ENCODE results near the gene ITPR2. TPM values are rescaled to one million over a fixed set of nuclear protein-coding genes. Genes with fewer than 3 reads are reported as not detected.

Gene ITPR2
- total RNA-seq, 1 donor from 2014 or later = 14.6 TPM

DNA sequence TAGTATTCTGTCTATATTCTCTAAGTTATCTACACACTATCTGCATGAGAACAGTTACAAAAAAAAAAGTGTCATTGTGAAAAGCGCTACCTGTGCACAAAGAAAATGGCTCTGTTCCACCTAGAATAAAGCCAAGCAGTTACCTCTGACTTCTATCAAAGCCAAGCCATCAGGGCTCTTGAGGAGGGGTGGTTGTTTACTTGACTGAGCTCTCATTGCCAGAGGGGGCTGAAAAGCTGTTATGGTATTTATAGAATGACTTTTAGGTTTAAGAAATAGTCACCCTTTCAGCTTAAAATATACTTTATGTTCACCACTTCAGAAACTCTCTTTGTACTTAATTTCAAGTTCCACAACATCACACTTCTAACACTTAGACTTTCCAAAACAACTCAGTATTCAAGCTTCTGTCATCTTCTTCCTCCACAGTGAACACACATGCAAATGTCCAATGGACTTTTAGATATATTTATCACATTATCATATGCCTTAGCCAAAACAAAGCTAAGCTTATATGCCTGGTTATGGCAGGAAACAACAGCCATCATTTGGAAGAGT, 7.5 kb downstream of the ITPR2 start:
- Histone ChIP-seq H3K4me1 (ENCODE audit: control insufficient read depth in 3 of 3, insufficient read depth in 3 of 3, low read length in 3 of 3) (peaks cover 0 to 3% (median 2%) of the 10 kb centered on the region in 3 donors), H3K27ac (ENCODE audit: low read depth, low read length) (no peak overlapping the region), H3K4me3 (ENCODE audit: low read length in 3 of 3) (no peak overlapping the region), H3K9me3 (ENCODE audit: control insufficient read depth in 3 of 3, low read length in 3 of 3) (no peaks in the 10 kb centered on the region), H3K27me3 (ENCODE audit: control insufficient read depth in 3 of 3, insufficient read depth in 3 of 3, low read length in 3 of 3) (no peaks in the 10 kb centered on the region), H3K36me3 (ENCODE audit: control insufficient read depth in 3 of 3, insufficient read depth in 3 of 3, low read length in 3 of 3) (no peaks in the 10 kb centered on the region), H3K9ac (ENCODE audit: low read depth in 1 of 3, low read length in 3 of 3) (no peak overlapping the region)

DNA sequence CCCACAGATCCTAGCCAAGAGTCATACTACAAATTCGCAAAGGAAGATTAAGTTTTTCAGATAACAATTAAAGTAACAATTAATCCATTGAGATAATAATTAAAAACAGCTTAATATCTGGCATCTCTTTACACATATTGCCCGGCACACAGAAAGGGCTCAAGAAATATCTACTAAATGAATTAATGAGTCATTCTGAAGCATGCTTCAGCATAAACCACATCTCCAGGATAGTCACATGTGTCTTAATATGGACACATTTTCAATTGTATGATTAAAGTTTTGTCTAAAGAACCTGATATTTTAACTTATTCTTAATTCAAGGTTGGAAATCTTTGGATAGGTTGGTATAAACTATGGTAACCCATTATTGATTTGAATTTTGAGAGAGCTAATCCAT, 9.6 kb downstream of the ITPR2 start:
- Histone ChIP-seq H3K9ac (ENCODE audit: low read depth in 1 of 3, low read length in 3 of 3) (no peak overlapping the region), H3K4me3 (ENCODE audit: low read length in 3 of 3) (no peak overlapping the region), H3K27me3 (ENCODE audit: control insufficient read depth in 3 of 3, insufficient read depth in 3 of 3, low read length in 3 of 3) (no peaks in the 10 kb centered on the region), H3K9me3 (ENCODE audit: control insufficient read depth in 3 of 3, low read length in 3 of 3) (no peaks in the 10 kb centered on the region), H3K27ac (ENCODE audit: low read depth, low read length) (no peak overlapping the region), H3K4me1 (ENCODE audit: control insufficient read depth in 3 of 3, insufficient read depth in 3 of 3, low read length in 3 of 3) (peaks cover 0 to 3% (median 0%) of the 10 kb centered on the region in 3 donors), H3K36me3 (ENCODE audit: control insufficient read depth in 3 of 3, insufficient read depth in 3 of 3, low read length in 3 of 3) (no peaks in the 10 kb centered on the region)

DNA sequence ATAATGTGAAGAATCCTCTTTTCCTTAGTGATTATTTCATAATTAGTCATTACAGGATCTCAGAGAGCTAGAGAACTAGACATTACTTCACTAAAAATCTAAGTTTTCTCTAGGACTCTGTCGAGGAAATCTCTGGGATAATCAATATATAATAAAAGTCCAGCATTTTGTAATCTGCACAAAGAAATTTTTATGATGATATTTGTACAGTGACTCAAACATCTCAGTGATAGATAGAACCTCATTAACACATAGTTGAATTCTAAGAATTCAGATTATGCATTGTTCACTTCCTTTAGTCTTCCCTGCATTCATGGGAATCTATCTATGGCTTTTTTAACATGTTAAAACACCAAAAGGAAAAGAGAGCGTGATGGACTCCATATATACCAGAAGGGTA, 11.0 kb downstream of the ITPR2 start:
- Histone ChIP-seq H3K4me3 (ENCODE audit: low read length in 3 of 3) (no peak overlapping the region), H3K9me3 (ENCODE audit: control insufficient read depth in 3 of 3, low read length in 3 of 3) (no peaks in the 10 kb centered on the region), H3K27me3 (ENCODE audit: control insufficient read depth in 3 of 3, insufficient read depth in 3 of 3, low read length in 3 of 3) (no peaks in the 10 kb centered on the region), H3K27ac (ENCODE audit: low read depth, low read length) (no peak overlapping the region), H3K36me3 (ENCODE audit: control insufficient read depth in 3 of 3, insufficient read depth in 3 of 3, low read length in 3 of 3) (no peaks in the 10 kb centered on the region), H3K4me1 (ENCODE audit: control insufficient read depth in 3 of 3, insufficient read depth in 3 of 3, low read length in 3 of 3) (peaks cover 0 to 3% (median 0%) of the 10 kb centered on the region in 3 donors), H3K9ac (ENCODE audit: low read depth in 1 of 3, low read length in 3 of 3) (no peak overlapping the region)

DNA sequence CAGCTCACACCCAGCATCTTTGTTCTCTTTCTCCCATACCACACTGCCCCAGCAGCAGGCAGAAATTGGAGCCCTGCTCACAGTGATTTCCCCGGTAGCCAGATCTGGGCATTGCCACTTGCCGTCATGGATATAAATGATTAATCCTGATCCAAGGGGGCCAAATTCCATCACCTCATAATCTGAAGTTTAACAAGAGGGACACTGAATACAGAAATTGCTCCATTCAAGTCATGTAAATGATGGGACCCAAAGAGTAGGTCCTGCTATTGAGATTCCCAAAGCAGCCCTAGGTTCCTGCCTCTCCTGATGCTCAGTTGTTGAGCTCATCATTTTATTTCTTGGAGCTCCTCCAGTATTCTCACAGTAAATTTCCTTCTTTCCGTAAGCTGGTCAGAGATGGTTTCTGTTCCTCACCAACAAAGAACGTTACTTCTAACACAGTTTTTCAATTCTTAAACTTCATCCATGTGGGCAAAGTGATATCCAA, 11.7 kb downstream of the ITPR2 start:
- no peak overlapping the region for H3K27ac ChIP-seq (ENCODE audit: low read depth, low read length)
- no peaks in the 10 kb centered on the region for H3K9me3 ChIP-seq (ENCODE audit: control insufficient read depth in 3 of 3, low read length in 3 of 3)
- H3K9ac ChIP-seq (ENCODE audit: low read depth in 1 of 3, low read length in 3 of 3) = no peak overlapping the region
- H3K36me3 ChIP-seq (ENCODE audit: control insufficient read depth in 3 of 3, insufficient read depth in 3 of 3, low read length in 3 of 3) = no peaks in the 10 kb centered on the region
- H3K4me1 ChIP-seq (ENCODE audit: control insufficient read depth in 3 of 3, insufficient read depth in 3 of 3, low read length in 3 of 3) = peaks cover 0 to 3% (median 0%) of the 10 kb centered on the region in 3 donors
- no peaks in the 10 kb centered on the region for H3K27me3 ChIP-seq (ENCODE audit: control insufficient read depth in 3 of 3, insufficient read depth in 3 of 3, low read length in 3 of 3)
- H3K4me3 ChIP-seq (ENCODE audit: low read length in 3 of 3) = no peak overlapping the region

DNA sequence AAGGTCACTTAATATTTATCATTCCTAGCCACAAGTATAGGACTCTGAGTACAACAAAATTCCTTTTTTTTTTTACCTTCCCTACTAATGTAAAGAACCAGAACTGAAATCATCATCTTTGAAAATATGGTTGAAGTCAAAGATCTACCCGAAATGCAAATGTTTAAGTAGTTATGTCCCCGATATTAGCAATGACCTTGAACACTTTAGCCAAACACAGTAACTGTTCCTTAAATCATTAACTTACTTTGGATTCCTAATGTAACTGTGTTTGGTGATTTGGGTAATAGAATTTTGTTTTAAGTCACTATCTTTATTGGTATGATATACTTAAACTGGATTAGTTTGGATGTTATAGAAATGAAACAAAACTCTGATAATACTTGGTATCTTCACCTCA, 14.4 kb downstream of the ITPR2 start:
- H3K27ac ChIP-seq (ENCODE audit: low read depth, low read length) = no peak overlapping the region
- peaks cover 0 to 3% (median 0%) of the 10 kb centered on the region in 3 donors for H3K4me1 ChIP-seq (ENCODE audit: control insufficient read depth in 3 of 3, insufficient read depth in 3 of 3, low read length in 3 of 3)
- no peaks in the 10 kb centered on the region for H3K9me3 ChIP-seq (ENCODE audit: control insufficient read depth in 3 of 3, low read length in 3 of 3)

DNA sequence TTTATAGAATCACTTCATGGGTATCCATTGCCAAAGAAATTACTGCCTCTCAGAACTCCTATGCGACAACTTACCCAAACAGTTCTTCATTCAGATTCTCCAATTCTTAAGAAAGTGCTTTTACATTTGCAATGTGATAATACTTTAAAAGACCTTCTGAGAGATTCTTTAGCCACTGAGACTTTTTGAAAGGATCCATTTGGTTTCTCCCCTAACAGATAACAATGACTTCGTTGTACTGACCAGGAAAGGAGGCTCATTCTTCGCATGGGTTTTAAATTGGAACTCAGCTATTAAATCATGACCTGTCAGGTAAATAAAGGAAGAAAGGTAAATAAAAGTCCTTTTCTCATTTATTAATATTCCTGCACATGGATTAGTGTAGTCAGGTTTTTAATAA, 14.8 kb downstream of the ITPR2 start:
- H3K27me3 ChIP-seq (ENCODE audit: control insufficient read depth in 3 of 3, insufficient read depth in 3 of 3, low read length in 3 of 3) = no peaks in the 10 kb centered on the region

More for the DNA sequence above, 14.4 kb downstream of the ITPR2 start:
- H3K36me3 ChIP-seq (ENCODE audit: control insufficient read depth in 3 of 3, insufficient read depth in 3 of 3, low read length in 3 of 3) = no peaks in the 10 kb centered on the region
- no peaks in the 10 kb centered on the region for H3K27me3 ChIP-seq (ENCODE audit: control insufficient read depth in 3 of 3, insufficient read depth in 3 of 3, low read length in 3 of 3)
- H3K9ac ChIP-seq (ENCODE audit: low read depth in 1 of 3, low read length in 3 of 3) = no peak overlapping the region
- H3K4me3 ChIP-seq (ENCODE audit: low read length in 3 of 3) = no peak overlapping the region

DNA sequence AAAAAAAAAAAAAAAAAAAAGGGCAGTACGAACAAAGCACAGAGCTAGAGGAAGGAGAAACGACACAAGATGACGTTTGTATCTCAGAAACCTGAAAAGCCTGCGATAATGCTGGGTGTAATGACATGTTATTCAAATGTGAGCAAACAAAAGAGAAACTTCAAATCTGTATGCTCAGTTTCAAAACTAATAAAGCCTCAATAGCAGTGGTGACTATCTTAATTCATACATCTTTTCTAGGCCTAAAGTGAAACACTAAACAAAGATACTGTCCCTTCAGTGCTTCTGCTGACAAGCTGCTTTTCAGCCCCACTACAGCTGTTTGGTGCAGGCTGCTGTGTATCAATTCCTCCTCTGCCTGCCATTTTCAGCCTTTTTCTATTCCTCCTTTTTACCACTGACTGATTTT, 15.8 kb downstream of the ITPR2 start:
- Histone ChIP-seq H3K4me3 (ENCODE audit: low read length in 3 of 3) (no peak overlapping the region), H3K4me1 (ENCODE audit: control insufficient read depth in 3 of 3, insufficient read depth in 3 of 3, low read length in 3 of 3) (peaks cover 0 to 3% (median 0%) of the 10 kb centered on the region in 3 donors), H3K27me3 (ENCODE audit: control insufficient read depth in 3 of 3, insufficient read depth in 3 of 3, low read length in 3 of 3) (no peaks in the 10 kb centered on the region), H3K9me3 (ENCODE audit: control insufficient read depth in 3 of 3, low read length in 3 of 3) (no peaks in the 10 kb centered on the region), H3K27ac (ENCODE audit: low read depth, low read length) (no peak overlapping the region), H3K36me3 (ENCODE audit: control insufficient read depth in 3 of 3, insufficient read depth in 3 of 3, low read length in 3 of 3) (no peaks in the 10 kb centered on the region), H3K9ac (ENCODE audit: low read depth in 1 of 3, low read length in 3 of 3) (no peak overlapping the region)

More for the DNA sequence above, 14.8 kb downstream of the ITPR2 start:
- no peaks in the 10 kb centered on the region for H3K9me3 ChIP-seq (ENCODE audit: control insufficient read depth in 3 of 3, low read length in 3 of 3)
- H3K9ac ChIP-seq (ENCODE audit: low read depth in 1 of 3, low read length in 3 of 3) = no peak overlapping the region
- no peaks in the 10 kb centered on the region for H3K36me3 ChIP-seq (ENCODE audit: control insufficient read depth in 3 of 3, insufficient read depth in 3 of 3, low read length in 3 of 3)
- H3K27ac ChIP-seq (ENCODE audit: low read depth, low read length) = no peak overlapping the region
- H3K4me3 ChIP-seq (ENCODE audit: low read length in 3 of 3) = no peak overlapping the region
- peaks cover 0 to 3% (median 0%) of the 10 kb centered on the region in 3 donors for H3K4me1 ChIP-seq (ENCODE audit: control insufficient read depth in 3 of 3, insufficient read depth in 3 of 3, low read length in 3 of 3)

DNA sequence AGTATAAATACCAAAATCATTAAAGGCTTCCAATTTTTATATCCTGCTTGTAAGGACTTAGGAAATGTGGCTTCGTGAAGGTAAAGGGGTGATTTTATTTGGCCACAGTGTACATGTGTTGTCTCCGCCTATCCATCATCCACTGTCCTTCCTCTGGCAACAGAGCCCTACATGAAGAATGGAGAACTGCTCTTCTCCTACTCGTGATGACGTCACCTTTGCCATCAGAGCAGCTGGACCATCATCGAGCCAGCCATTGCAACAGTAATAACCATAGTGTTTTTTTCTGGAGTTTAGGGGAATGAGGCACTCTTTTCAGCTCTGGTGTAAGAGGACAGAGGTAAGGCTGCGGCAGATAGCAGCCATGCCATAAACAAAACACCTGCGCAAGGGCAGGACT, 19.2 kb downstream of the ITPR2 start:
- no peak overlapping the region for H3K4me3 ChIP-seq (ENCODE audit: low read length in 3 of 3)
- H3K9ac ChIP-seq (ENCODE audit: low read depth in 1 of 3, low read length in 3 of 3) = no peak overlapping the region
- H3K9me3 ChIP-seq (ENCODE audit: control insufficient read depth in 3 of 3, low read length in 3 of 3) = no peaks in the 10 kb centered on the region
- no peaks in the 10 kb centered on the region for H3K27me3 ChIP-seq (ENCODE audit: control insufficient read depth in 3 of 3, insufficient read depth in 3 of 3, low read length in 3 of 3)
- H3K36me3 ChIP-seq (ENCODE audit: control insufficient read depth in 3 of 3, insufficient read depth in 3 of 3, low read length in 3 of 3) = no peaks in the 10 kb centered on the region
- peaks cover 7 to 9% (median 8%) of the 10 kb centered on the region in 3 donors for H3K4me1 ChIP-seq (ENCODE audit: control insufficient read depth in 3 of 3, insufficient read depth in 3 of 3, low read length in 3 of 3)
- H3K27ac ChIP-seq (ENCODE audit: low read depth, low read length) = no peak overlapping the region

DNA sequence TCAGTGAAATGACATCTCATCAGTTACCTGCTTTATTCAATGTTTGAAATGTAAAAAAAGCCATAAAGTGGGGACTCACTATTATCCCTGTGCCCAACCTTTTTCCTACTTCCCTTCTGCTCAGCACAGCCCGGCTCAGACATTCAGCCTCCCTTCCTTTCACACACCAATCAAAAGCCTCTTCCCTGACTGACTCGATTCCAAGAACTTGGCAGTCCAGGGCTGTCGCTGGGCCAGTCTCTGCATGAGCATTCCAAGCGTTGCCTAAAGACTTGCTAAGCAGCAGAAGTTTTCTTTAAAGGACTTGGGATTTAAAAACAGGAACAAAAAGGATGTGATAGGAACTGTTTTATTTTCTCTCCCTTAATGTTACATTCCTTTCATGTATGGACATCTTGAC, 22.7 kb downstream of the ITPR2 start:
- Histone ChIP-seq H3K4me1 (ENCODE audit: control insufficient read depth in 3 of 3, insufficient read depth in 3 of 3, low read length in 3 of 3) (peaks cover 8 to 9% (median 9%) of the 10 kb centered on the region in 3 donors), H3K27ac (ENCODE audit: low read depth, low read length) (no peak overlapping the region), H3K9ac (ENCODE audit: low read depth in 1 of 3, low read length in 3 of 3) (no peak overlapping the region), H3K4me3 (ENCODE audit: low read length in 3 of 3) (no peak overlapping the region), H3K27me3 (ENCODE audit: control insufficient read depth in 3 of 3, insufficient read depth in 3 of 3, low read length in 3 of 3) (no peaks in the 10 kb centered on the region), H3K36me3 (ENCODE audit: control insufficient read depth in 3 of 3, insufficient read depth in 3 of 3, low read length in 3 of 3) (no peaks in the 10 kb centered on the region), H3K9me3 (ENCODE audit: control insufficient read depth in 3 of 3, low read length in 3 of 3) (no peaks in the 10 kb centered on the region)

DNA sequence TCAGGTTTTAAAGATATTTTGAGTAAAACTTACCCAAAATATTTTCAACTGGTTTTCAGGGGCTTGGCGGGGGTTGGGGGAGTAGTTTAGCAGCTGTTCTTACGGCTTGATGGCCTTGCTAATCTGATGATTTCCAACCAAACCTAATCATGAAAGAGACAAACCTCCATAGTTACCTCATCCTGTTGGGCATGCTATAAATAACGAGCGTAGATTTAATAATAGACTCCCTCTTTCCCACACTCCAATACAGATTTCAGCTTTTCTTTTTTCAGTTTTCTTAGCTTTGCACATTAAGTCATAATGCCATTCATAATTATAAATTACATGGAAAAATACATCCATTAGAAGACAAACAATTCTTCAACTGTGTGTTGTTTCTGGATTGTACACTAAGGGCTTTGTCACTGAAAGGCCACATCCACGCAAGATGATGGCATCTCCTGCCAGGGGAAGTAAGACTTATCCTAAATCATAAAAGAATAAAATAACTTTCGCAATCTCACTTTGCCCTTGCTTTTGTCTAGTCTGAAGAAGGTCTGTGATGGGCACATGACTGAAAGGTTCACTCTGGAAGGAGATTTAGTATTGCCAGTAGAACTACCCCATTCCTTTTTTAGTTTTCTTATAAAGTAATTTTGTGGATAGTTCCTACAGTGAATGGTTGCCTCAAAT, 23.2 kb downstream of the ITPR2 start:
- Histone ChIP-seq H3K4me3 (ENCODE audit: low read length in 3 of 3) (no peak overlapping the region), H3K36me3 (ENCODE audit: control insufficient read depth in 3 of 3, insufficient read depth in 3 of 3, low read length in 3 of 3) (no peaks in the 10 kb centered on the region), H3K9me3 (ENCODE audit: control insufficient read depth in 3 of 3, low read length in 3 of 3) (no peaks in the 10 kb centered on the region), H3K9ac (ENCODE audit: low read depth in 1 of 3, low read length in 3 of 3) (no peak overlapping the region), H3K27ac (ENCODE audit: low read depth, low read length) (no peak overlapping the region), H3K27me3 (ENCODE audit: control insufficient read depth in 3 of 3, insufficient read depth in 3 of 3, low read length in 3 of 3) (no peaks in the 10 kb centered on the region), H3K4me1 (ENCODE audit: control insufficient read depth in 3 of 3, insufficient read depth in 3 of 3, low read length in 3 of 3) (peaks cover 8 to 9% (median 9%) of the 10 kb centered on the region in 3 donors)

All from skeletal muscle tissue (tissue), 4 donors.